C4-2B (cell line): Measurements from ENCODE around the gene DRC1.

Source experiments
- CTCF ChIP-seq: fragments of 450-650 bp; conservative IDR thresholded peaks from 2 replicates; pipeline ENCODE4 v1.5.1; 2017; ENCODE audit warnings: mild to moderate bottlenecking
- ZFX ChIP-seq: fragments of 450-650 bp; IDR thresholded peaks from 2 replicates; pipeline ENCODE4 v1.6.1; 2017

GRCh38 chr2:26407526-26407925 is 5.8 kb downstream of the DRC1 start:
- TF ChIP-seq CTCF: no peak
- TF ChIP-seq ZFX: no peak
